Right lobe of liver (tissue), 4 donors: ENCODE data around the gene ABI3.

ENCODE experiments used
- POLR2A ChIP-seq: fragments of 450-650 bp; IDR thresholded peaks from one replicate; pipeline ENCODE4 v1.6.1; 2017; ENCODE audit warnings: antibody characterized with exemption, mild to moderate bottlenecking
- TF ChIP-seq, protein P1 (sequence below), 4 donors: fragments of 200-600 bp in 3 of 4; fragments of 450-650 bp in 1 of 4; IDR thresholded peaks; one replicate each; pipeline versions ENCODE4 v1.5.1 to v1.8.0; 2016 to 2022; ENCODE audit warnings: antibody characterized with exemption in 4 of 4, mild to moderate bottlenecking in 2 of 4
- donor health status: DM: no; HTN: no; CAD: no.
- donor health status: DM: no; HTN: no; CAD: no.
- donor health status: DM: no; HTN: yes; CAD: no.

- TF ChIP-seq, protein P1, sequence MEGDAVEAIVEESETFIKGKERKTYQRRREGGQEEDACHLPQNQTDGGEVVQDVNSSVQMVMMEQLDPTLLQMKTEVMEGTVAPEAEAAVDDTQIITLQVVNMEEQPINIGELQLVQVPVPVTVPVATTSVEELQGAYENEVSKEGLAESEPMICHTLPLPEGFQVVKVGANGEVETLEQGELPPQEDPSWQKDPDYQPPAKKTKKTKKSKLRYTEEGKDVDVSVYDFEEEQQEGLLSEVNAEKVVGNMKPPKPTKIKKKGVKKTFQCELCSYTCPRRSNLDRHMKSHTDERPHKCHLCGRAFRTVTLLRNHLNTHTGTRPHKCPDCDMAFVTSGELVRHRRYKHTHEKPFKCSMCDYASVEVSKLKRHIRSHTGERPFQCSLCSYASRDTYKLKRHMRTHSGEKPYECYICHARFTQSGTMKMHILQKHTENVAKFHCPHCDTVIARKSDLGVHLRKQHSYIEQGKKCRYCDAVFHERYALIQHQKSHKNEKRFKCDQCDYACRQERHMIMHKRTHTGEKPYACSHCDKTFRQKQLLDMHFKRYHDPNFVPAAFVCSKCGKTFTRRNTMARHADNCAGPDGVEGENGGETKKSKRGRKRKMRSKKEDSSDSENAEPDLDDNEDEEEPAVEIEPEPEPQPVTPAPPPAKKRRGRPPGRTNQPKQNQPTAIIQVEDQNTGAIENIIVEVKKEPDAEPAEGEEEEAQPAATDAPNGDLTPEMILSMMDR (IDR thresholded peaks at IDR 0.05): no peak
- no peak for TF ChIP-seq POLR2A
These were observed 49.1 kb downstream of the ABI3 start for GRCh38 chr17:49259663-49260010.
